Activated naive CD4-positive, alpha-beta T cell treated with Interleukin-2 at 50 U/mL for 16 hours (primary cell): ENCODE data around the gene NID2.

ENCODE experiments used
- DNase-seq: peaks from one replicate; pipeline ENCODE4 v3.0.0-alpha.2; 2020

NID2 gene

GRCh38 chr14:52080158-52080800 lies 11.4 kb upstream of the NID2 start:
- no peak for DNase-seq

GRCh38 chr14:52079239-52079959 lies 10.5 kb upstream of the NID2 start:
- no peak for DNase-seq

GRCh38 chr14:52078721-52079120 lies 9.9 kb upstream of the NID2 start:
- no peak for DNase-seq

- DNase-seq: no peak
These were observed 9.3 kb upstream of the NID2 start for GRCh38 chr14:52078095-52078531.

- no peak for DNase-seq
These were observed 8.6 kb upstream of the NID2 start for GRCh38 chr14:52077256-52077979.

GRCh38 chr14:52076334-52076733 lies 7.5 kb upstream of the NID2 start:
- DNase-seq: no peak

- no peak for DNase-seq
These were observed 6.5 kb upstream of the NID2 start for GRCh38 chr14:52075371-52075770.

GRCh38 chr14:52073251-52073650 lies 4.4 kb upstream of the NID2 start:
- no peak for DNase-seq

GRCh38 chr14:52072266-52072780 lies 3.5 kb upstream of the NID2 start:
- DNase-seq: no peak

- no peak for DNase-seq
These were observed 2.8 kb upstream of the NID2 start for GRCh38 chr14:52071675-52072074.

GRCh38 chr14:52070051-52070431 lies 1.2 kb upstream of the NID2 start:
- no peak for DNase-seq

- DNase-seq: peak; percentile 8
These were observed 620 bp upstream of the NID2 start for GRCh38 chr14:52069307-52070050.

- peak; percentile 20 for DNase-seq
These were observed 815 bp downstream of the NID2 start for GRCh38 chr14:52067873-52068614.

- no peak for DNase-seq
These were observed 4.7 kb downstream of the NID2 start for GRCh38 chr14:52064174-52064573.

GRCh38 chr14:52063052-52063462 lies 5.8 kb downstream of the NID2 start:
- no peak for DNase-seq

- DNase-seq: no peak
These were observed 7.0 kb downstream of the NID2 start for GRCh38 chr14:52061890-52062289.

- no peak for DNase-seq
These were observed 7.5 kb downstream of the NID2 start for GRCh38 chr14:52061390-52061789.

- no peak for DNase-seq
These were observed 8.8 kb downstream of the NID2 start for GRCh38 chr14:52060080-52060479.

GRCh38 chr14:52059649-52060048 lies 9.2 kb downstream of the NID2 start:
- no peak for DNase-seq

GRCh38 chr14:52058341-52058740 lies 10.5 kb downstream of the NID2 start:
- no peak for DNase-seq

- no peak for DNase-seq
These were observed 13.7 kb downstream of the NID2 start for GRCh38 chr14:52055167-52055566.

GRCh38 chr14:52054678-52055077 lies 14.2 kb downstream of the NID2 start:
- no peak for DNase-seq
